Endothelial cell of umbilical vein (primary cell): ENCODE results near the gene FGFRL1. TPM values are rescaled to one million over a fixed set of nuclear protein-coding genes. Genes with fewer than 3 reads are reported as not detected.

Source experiments
- BruUV-seq: library from RNA; stranded (reverse); fragments of 400-500 nt; replicated peaks from 2 replicates; lab custom pipeline; 2021; lab: Mats Ljungman, UMichigan
- CTCF ChIA-PET: fragments of 300-600, 350-600 bp; sonication (Branson Sonifier 250); formaldehyde crosslinking; loops from one replicate; lab custom pipeline; 2021; ENCODE audit warnings: antibody characterized with exemption, inconsistent platforms; lab: Charles Lee
- POLR2A ChIA-PET: fragments of 300-600, 350-600 bp; sonication (Branson Sonifier 250); formaldehyde crosslinking; loops from one replicate; lab custom pipeline; 2021; ENCODE audit warnings: antibody characterized with exemption, inconsistent platforms; lab: Charles Lee
- DNase-seq: peaks from one replicate; pipeline ENCODE4 v3.0.0-alpha.2; 2011; ENCODE audit warnings: low read depth, low spot score
- FAIRE-seq: peaks from 2 replicates; lab custom pipeline; 2011; peaks lifted over from hg19 to GRCh38; lab: Jason Lieb, UNC
- H2AFZ ChIP-seq: 2 replicates; pipeline ENCODE4 v1.6.0; 2012; ENCODE audit warnings: low read depth, low read length, control low read depth, inconsistent platforms
- H3K27ac ChIP-seq: 2 replicates; pipeline ENCODE4 v1.5.1; 2011; ENCODE audit warnings: low read depth, mild to moderate bottlenecking, control low read depth, low read length, moderate library complexity; ENCODE audit not compliant: insufficient read depth
- H3K27me3 ChIP-seq, 2 experiments: 2 replicates each; pipeline versions ENCODE4 v1.6.0 to v1.6.1; 2011; ENCODE audit warnings: low read length in 2 of 2, mixed read lengths in 1 of 2; ENCODE audit not compliant: control insufficient read depth in 2 of 2, insufficient read depth in 2 of 2
- H3K36me3 ChIP-seq, 2 experiments: 2 replicates in 1 of 2; 3 replicates in 1 of 2; pipeline ENCODE4 v1.5.1; 2011; ENCODE audit warnings: low read length in 2 of 2, mild to moderate bottlenecking in 1 of 2, moderate library complexity in 1 of 2; ENCODE audit not compliant: control insufficient read depth in 2 of 2, insufficient read depth in 2 of 2; ENCODE audit errors: extremely low read depth in 1 of 2
- H3K4me1 ChIP-seq: 3 replicates; pipeline ENCODE4 v1.5.1; 2011; ENCODE audit warnings: mild to moderate bottlenecking, low read length; ENCODE audit not compliant: control insufficient read depth, insufficient read depth; ENCODE audit errors: extremely low read depth
- H3K4me2 ChIP-seq: 2 replicates; pipeline ENCODE4 v1.6.1; 2011; ENCODE audit warnings: low read length, control low read depth, mixed read lengths; ENCODE audit not compliant: insufficient read depth
- H3K4me3 ChIP-seq, 3 experiments: fragments of 200-600 bp in 1 of 3; sonication (generic), shearing (Covaris generic) in 1 of 3; replicated peaks in 1 of 3; 2 replicates each; pipeline ENCODE4 v1.5.1; 2011 to 2016; ENCODE audit warnings: control low read depth in 3 of 3, low read length in 3 of 3, mild to moderate bottlenecking in 2 of 3, inconsistent platforms in 1 of 3, low read depth in 1 of 3, moderate library complexity in 1 of 3; ENCODE audit not compliant: insufficient read depth in 1 of 3
- H3K79me2 ChIP-seq: 2 replicates; pipeline ENCODE4 v1.6.0; 2012; ENCODE audit warnings: low read length, inconsistent platforms; ENCODE audit not compliant: control insufficient read depth, insufficient read depth
- H3K9ac ChIP-seq: replicated peaks from 2 replicates; pipeline ENCODE3; 2011; ENCODE audit warnings: low read length, control low read depth; ENCODE audit not compliant: insufficient read depth; ENCODE audit errors: extremely low read depth
- H3K9me1 ChIP-seq: replicated peaks from 3 replicates; pipeline ENCODE4 v1.6.0; 2011; ENCODE audit warnings: mild to moderate bottlenecking, low read length; ENCODE audit not compliant: control insufficient read depth, insufficient read depth; ENCODE audit errors: extremely low read depth
- H3K9me3 ChIP-seq: replicated peaks from 2 replicates; pipeline ENCODE4 v1.5.1; 2012; ENCODE audit warnings: low read length, inconsistent platforms; ENCODE audit not compliant: control insufficient read depth, insufficient read depth
- H4K20me1 ChIP-seq: replicated peaks from 2 replicates; pipeline ENCODE3; 2011; ENCODE audit warnings: mild to moderate bottlenecking, low read length; ENCODE audit not compliant: control insufficient read depth, insufficient read depth; ENCODE audit errors: extremely low read depth
- EZH2 ChIP-seq: IDR thresholded peaks from 2 replicates; pipeline ENCODE4 v1.6.1; 2012; ENCODE audit warnings: borderline replicate concordance, low read depth, mild to moderate bottlenecking, moderate library complexity, low read length, inconsistent platforms; ENCODE audit not compliant: severe bottlenecking
- FOS ChIP-seq: IDR thresholded peaks from 2 replicates; pipeline ENCODE4 v1.6.1; 2011; ENCODE audit warnings: mild to moderate bottlenecking, low read length, moderate library complexity, borderline replicate concordance; ENCODE audit not compliant: insufficient read depth
- GATA2 ChIP-seq: IDR thresholded peaks from 2 replicates; pipeline ENCODE4 v1.7.0; 2011; ENCODE audit warnings: low read depth, mild to moderate bottlenecking, moderate library complexity, mixed read lengths, low read length; ENCODE audit not compliant: insufficient read length, insufficient read depth
- dilution Hi-C: fragments of 300-500 bp; cut with MboI; formaldehyde crosslinking; loops from one replicate; pipeline ENCODE4 v1.15.0; 2019; ENCODE audit warnings: low sequenced_read_pairs; ENCODE audit not compliant: extremely low pct_ligation_motif_present
- intact Hi-C: fragments of 100-400 bp; cut with micrococcal nuclease; formaldehyde crosslinking; loops from one replicate; pipeline ENCODE4 v1.10.0; 2022
- polyA plus RNA-seq, 4 experiments: library from polyadenylated mRNA; depleted of rRNA in 3 of 4; stranded (reverse) in 3 of 4; unstranded in 1 of 4; fragments of >200 nt; gene quantifications; 2 replicates each; pipeline versions ENCODE4 v1.2.1 to v1.2.3, GENCODE V29; 2011 to 2012; ENCODE audit warnings: missing spikeins in 1 of 4
- total RNA-seq: library from RNA; stranded (reverse); gene quantifications from 2 replicates; pipeline ENCODE4 v1.2.3, GENCODE V29; 2021
- TF ChIP-seq, protein P1 (sequence below): IDR thresholded peaks from 2 replicates; pipeline ENCODE4 v1.6.1; 2011; ENCODE audit not compliant: insufficient read depth, insufficient read length
- TF ChIP-seq, protein P2 (sequence below), 2 donors: IDR thresholded peaks; 1 replicate in 1 of 2; 2 replicates in 1 of 2; pipeline ENCODE4 v1.5.1; 2011; ENCODE audit warnings: low read length in 2 of 2, mild to moderate bottlenecking in 2 of 2, moderate library complexity in 2 of 2, control low read depth in 1 of 2, inconsistent platforms in 1 of 2, low read depth in 1 of 2; ENCODE audit not compliant: insufficient read depth in 1 of 2; ENCODE audit errors: extremely low read depth in 1 of 2

FGFRL1 gene
- total and polyA plus RNA-seq, 2 donors (not counting 3 experiments of a cell fraction or from before 2014, with no cell fraction given) = 33.3 to 74.6 TPM

- no peak overlapping the region for H3K4me3 ChIP-seq
- CTCF ChIA-PET = interaction anchor here (0.6 to 2.6 kb wide), 7 partner anchors 11 to 336 kb away, joined by 3 to 13 read pairs (median 4); partner anchors contain the start of gene IDUA
- peak overlapping the region; percentile 14 for H3K4me2 ChIP-seq
- dilution Hi-C loops = no loop called here
- POLR2A ChIA-PET = no interaction called here
- H3K9me1 ChIP-seq = no peaks in the 10 kb centered on the region
- H3K27ac ChIP-seq = no peak overlapping the region
- H3K36me3 ChIP-seq = peaks cover 0 to 2% of the 10 kb centered on the region in 2 experiments
- no peaks in the 10 kb centered on the region for H3K9me3 ChIP-seq
- H4K20me1 ChIP-seq = no peaks in the 10 kb centered on the region
- H3K79me2 ChIP-seq = peaks cover 3% of the 10 kb centered on the region
- no peak overlapping the region for H3K9ac ChIP-seq
- intact Hi-C loops = no loop called here
- H2AFZ ChIP-seq = peak overlapping the region; percentile 62
- peaks cover 9% of the 10 kb centered on the region for H3K4me1 ChIP-seq
- peaks cover 13 to 16% of the 10 kb centered on the region in 2 experiments for H3K27me3 ChIP-seq
- FAIRE-seq (no peak), DNase-seq (peak; percentile 42)
- BruUV-seq = no TSS peak
- TF ChIP-seq GATA2 = no peak
- no peak for TF ChIP-seq EZH2
- TF ChIP-seq, protein P1, sequence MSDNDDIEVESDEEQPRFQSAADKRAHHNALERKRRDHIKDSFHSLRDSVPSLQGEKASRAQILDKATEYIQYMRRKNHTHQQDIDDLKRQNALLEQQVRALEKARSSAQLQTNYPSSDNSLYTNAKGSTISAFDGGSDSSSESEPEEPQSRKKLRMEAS = no peak
- no peak for TF ChIP-seq FOS
- TF ChIP-seq, protein P2, sequence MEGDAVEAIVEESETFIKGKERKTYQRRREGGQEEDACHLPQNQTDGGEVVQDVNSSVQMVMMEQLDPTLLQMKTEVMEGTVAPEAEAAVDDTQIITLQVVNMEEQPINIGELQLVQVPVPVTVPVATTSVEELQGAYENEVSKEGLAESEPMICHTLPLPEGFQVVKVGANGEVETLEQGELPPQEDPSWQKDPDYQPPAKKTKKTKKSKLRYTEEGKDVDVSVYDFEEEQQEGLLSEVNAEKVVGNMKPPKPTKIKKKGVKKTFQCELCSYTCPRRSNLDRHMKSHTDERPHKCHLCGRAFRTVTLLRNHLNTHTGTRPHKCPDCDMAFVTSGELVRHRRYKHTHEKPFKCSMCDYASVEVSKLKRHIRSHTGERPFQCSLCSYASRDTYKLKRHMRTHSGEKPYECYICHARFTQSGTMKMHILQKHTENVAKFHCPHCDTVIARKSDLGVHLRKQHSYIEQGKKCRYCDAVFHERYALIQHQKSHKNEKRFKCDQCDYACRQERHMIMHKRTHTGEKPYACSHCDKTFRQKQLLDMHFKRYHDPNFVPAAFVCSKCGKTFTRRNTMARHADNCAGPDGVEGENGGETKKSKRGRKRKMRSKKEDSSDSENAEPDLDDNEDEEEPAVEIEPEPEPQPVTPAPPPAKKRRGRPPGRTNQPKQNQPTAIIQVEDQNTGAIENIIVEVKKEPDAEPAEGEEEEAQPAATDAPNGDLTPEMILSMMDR (IDR thresholded peaks at IDR 0.05; ENCODE audit: extremely low read depth in 1 of 2, insufficient read depth in 1 of 2, low read depth in 1 of 2, low read length in 2 of 2) = no peak
These were observed 918 bp upstream of the FGFRL1 start for GRCh38 chr4:1010395-1011021.
